Stimulated activated CD4-positive, alpha-beta T cell treated with anti-CD3 and anti-CD28 coated beads, Interleukin-4, amount 100 ng/mL, for 4 hours (primary cell): ENCODE data around the gene GSTM3.
A peak's percentile ranks its signal among the peaks of the same experiment; 100 is the strongest.
"Not testable (repeated sequence)": the region's sequence is repeated elsewhere in the genome, so short reads cannot be mapped to it uniquely, and the experiment has no call there.

ENCODE experiments used
- DNase-seq, 2 experiments: peaks; one replicate each; pipeline ENCODE4 v3.0.0-alpha.2; 2020

GSTM3 gene

GRCh38 chr1:109761227-109762038 is 20.6 kb upstream of the GSTM3 start:
- DNase-seq = no peak

- DNase-seq = no peak
These were observed 19.9 kb upstream of the GSTM3 start for GRCh38 chr1:109760581-109761226.

GRCh38 chr1:109759513-109760334 is 18.9 kb upstream of the GSTM3 start:
- no peak for DNase-seq

GRCh38 chr1:109757936-109758786 is 17.3 kb upstream of the GSTM3 start:
- DNase-seq = no peak

- DNase-seq = no peak
These were observed 16.1 kb upstream of the GSTM3 start for GRCh38 chr1:109756848-109757521.

- not testable (repeated sequence) for DNase-seq
These were observed 15.5 kb upstream of the GSTM3 start for GRCh38 chr1:109756325-109756724.

GRCh38 chr1:109754738-109755137 is 13.9 kb upstream of the GSTM3 start:
- DNase-seq = no peak

- DNase-seq = no peak
These were observed 10.9 kb upstream of the GSTM3 start for GRCh38 chr1:109751531-109752260.

GRCh38 chr1:109750920-109751319 is 10.1 kb upstream of the GSTM3 start:
- no peak for DNase-seq

GRCh38 chr1:109750241-109750882 is 9.5 kb upstream of the GSTM3 start:
- no peak for DNase-seq

- DNase-seq = no peak
These were observed 8.4 kb upstream of the GSTM3 start for GRCh38 chr1:109749221-109749620.

GRCh38 chr1:109748311-109748710 is 7.5 kb upstream of the GSTM3 start:
- DNase-seq = not testable (repeated sequence)

GRCh38 chr1:109739738-109740614 is 862 bp downstream of the GSTM3 start:
- peak; percentile 79 to 82 for DNase-seq

GRCh38 chr1:109733236-109733870 is 7.5 kb downstream of the GSTM3 start:
- DNase-seq = no peak

- no peak for DNase-seq
These were observed 8.4 kb downstream of the GSTM3 start for GRCh38 chr1:109732390-109732881.

GRCh38 chr1:109730666-109731065 is 10.2 kb downstream of the GSTM3 start:
- no peak for DNase-seq

- no peak for DNase-seq
These were observed 12.0 kb downstream of the GSTM3 start for GRCh38 chr1:109728870-109729269.

- no peak for DNase-seq
These were observed 14.0 kb downstream of the GSTM3 start for GRCh38 chr1:109726728-109727373.
